WTC11 (cell line): ENCODE measurements around the gene IQGAP2. TPM values are rescaled to one million over a fixed set of nuclear protein-coding genes. Genes with fewer than 3 reads are reported as not detected.

ENCODE experiments used
- ATAC-seq: fragments of 200-7000 bp; cut with Tn5 transposase; 2 replicates; pipeline ENCODE4 v1.10.0; 2021; ENCODE audit warnings: mild to moderate bottlenecking, moderate library complexity
- CTCF ChIA-PET: fragments of 300-600 bp; sonication (Branson Sonifier 250); formaldehyde crosslinking; loops from one replicate; lab custom pipeline; 2021; ENCODE audit warnings: antibody characterized with exemption; lab: Charles Lee
- POLR2A ChIA-PET: fragments of 350-600 bp; sonication (Branson Sonifier 250); formaldehyde crosslinking; loops from one replicate; lab custom pipeline; 2021; ENCODE audit warnings: antibody characterized with exemption; lab: Charles Lee
- DNase-seq: peaks from one replicate; pipeline ENCODE4 v3.0.0; 2021; ENCODE audit warnings: low spot score
- H3K27ac Mint-ChIP-seq: 2 replicates; pipeline ENCODE4 v1.8.0; 2021; ENCODE audit warnings: mixed read lengths
- H3K27me3 Mint-ChIP-seq: 2 replicates; pipeline ENCODE4 v1.8.0; 2021; ENCODE audit warnings: low read depth, mild to moderate bottlenecking, moderate library complexity, mixed read lengths
- H3K36me3 Mint-ChIP-seq: 2 replicates; pipeline ENCODE4 v1.8.0; 2021; ENCODE audit warnings: mixed read lengths
- H3K4me1 Mint-ChIP-seq: 2 replicates; pipeline ENCODE4 v1.8.0; 2022; ENCODE audit warnings: mixed read lengths
- H3K4me3 Mint-ChIP-seq: 2 replicates; pipeline ENCODE4 v1.8.0; 2021; ENCODE audit warnings: mild to moderate bottlenecking, moderate library complexity, mixed read lengths
- H3K9me3 Mint-ChIP-seq: 2 replicates; pipeline ENCODE4 v1.8.0; 2021; ENCODE audit warnings: mixed read lengths
- AFF4 ChIP-seq: sonication (generic); formaldehyde crosslinking; IDR thresholded peaks from 2 replicates; pipeline ENCODE4 v1.8.1; 2023; ENCODE audit warnings: mild to moderate bottlenecking, missing genetic modification reagents, borderline replicate concordance
- ATF6 ChIP-seq: sonication (generic); formaldehyde crosslinking; IDR thresholded peaks from 2 replicates; pipeline ENCODE4 v1.8.1; 2023; ENCODE audit warnings: mild to moderate bottlenecking, missing genetic modification reagents
- CTCF ChIP-seq: fragments of 200-600 bp; IDR thresholded peaks from 2 replicates; pipeline ENCODE4 v1.8.0; 2022; ENCODE audit warnings: antibody characterized with exemption
- E2F1 ChIP-seq: sonication (generic); formaldehyde crosslinking; IDR thresholded peaks from 2 replicates; pipeline ENCODE4 v1.8.0; 2022; ENCODE audit warnings: mild to moderate bottlenecking, missing genetic modification reagents
- ELF4 ChIP-seq: sonication (generic); formaldehyde crosslinking; IDR thresholded peaks from 2 replicates; pipeline ENCODE4 v1.8.1; 2022; ENCODE audit warnings: low read depth, mild to moderate bottlenecking, moderate library complexity, missing genetic modification reagents
- IRF2 ChIP-seq: sonication (generic); formaldehyde crosslinking; IDR thresholded peaks from 2 replicates; pipeline ENCODE4 v1.8.0; 2022; ENCODE audit warnings: low read depth, missing genetic modification reagents, borderline replicate concordance
- JAZF1 ChIP-seq: fragments of 250-450 bp; sonication (Bioruptor Pico); IDR thresholded peaks from 2 replicates; pipeline ENCODE4 v1.9.0; 2021; ENCODE audit warnings: moderate library complexity, mild to moderate bottlenecking, inconsistent platforms
- JUN ChIP-seq: sonication (generic); formaldehyde crosslinking; IDR thresholded peaks from 2 replicates; pipeline ENCODE4 v1.8.0; 2023; ENCODE audit warnings: mild to moderate bottlenecking, missing genetic modification reagents
- MAX ChIP-seq: sonication (generic); formaldehyde crosslinking; IDR thresholded peaks from 2 replicates; pipeline ENCODE4 v1.8.0; 2022; ENCODE audit warnings: mild to moderate bottlenecking, missing genetic modification reagents
- MLX ChIP-seq: sonication (generic); formaldehyde crosslinking; IDR thresholded peaks from 2 replicates; pipeline ENCODE4 v1.8.1; 2023; ENCODE audit warnings: mild to moderate bottlenecking, missing genetic modification reagents, moderate library complexity
- NFE2L1 ChIP-seq: sonication (generic); formaldehyde crosslinking; IDR thresholded peaks from 2 replicates; pipeline ENCODE4 v1.8.1; 2023; ENCODE audit warnings: missing genetic modification reagents
- NR1H2 ChIP-seq: sonication (generic); formaldehyde crosslinking; IDR thresholded peaks from 2 replicates; pipeline ENCODE4 v1.9.0; 2021; ENCODE audit warnings: mild to moderate bottlenecking, moderate library complexity, missing genetic modification reagents
- RELA ChIP-seq: sonication (generic); formaldehyde crosslinking; IDR thresholded peaks from 2 replicates; pipeline ENCODE4 v1.8.1; 2022; ENCODE audit warnings: missing genetic modification reagents, mild to moderate bottlenecking, borderline replicate concordance
- SOX15 ChIP-seq: fragments of 250-450 bp; sonication (Bioruptor Pico); IDR thresholded peaks from 2 replicates; pipeline ENCODE4 v1.9.0; 2021; ENCODE audit warnings: mild to moderate bottlenecking
- TEAD4 ChIP-seq: sonication (generic); formaldehyde crosslinking; IDR thresholded peaks from 2 replicates; pipeline ENCODE4 v1.8.0; 2022; ENCODE audit warnings: mild to moderate bottlenecking, missing genetic modification reagents
- USF1 ChIP-seq: sonication (generic); formaldehyde crosslinking; IDR thresholded peaks from 2 replicates; pipeline ENCODE4 v1.8.0; 2022; ENCODE audit warnings: mild to moderate bottlenecking, missing genetic modification reagents
- ZNF138 ChIP-seq: sonication (generic); formaldehyde crosslinking; conservative IDR thresholded peaks from 2 replicates; pipeline ENCODE4 v1.8.1; 2022; ENCODE audit warnings: mild to moderate bottlenecking, moderate library complexity, missing genetic modification reagents
- ZNF219 ChIP-seq: sonication (generic); formaldehyde crosslinking; IDR thresholded peaks from 2 replicates; pipeline ENCODE4 v1.8.0; 2023; ENCODE audit warnings: missing genetic modification reagents, mild to moderate bottlenecking, borderline replicate concordance
- ZNF423 ChIP-seq: fragments of 250-450 bp; sonication (Bioruptor Pico); IDR thresholded peaks from 2 replicates; pipeline ENCODE4 v2.1.2; 2022; ENCODE audit warnings: mild to moderate bottlenecking, moderate library complexity
- ZNF512 ChIP-seq: sonication (generic); formaldehyde crosslinking; IDR thresholded peaks from 2 replicates; pipeline ENCODE4 v1.8.1; 2022; ENCODE audit warnings: missing genetic modification reagents, borderline replicate concordance
- ZSCAN18 ChIP-seq: fragments of 250-450 bp; sonication (Bioruptor Pico); IDR thresholded peaks from 2 replicates; pipeline ENCODE4 v2.1.2; 2022; ENCODE audit warnings: mild to moderate bottlenecking, moderate library complexity
- total RNA-seq: library from RNA; stranded (reverse); gene quantifications from 3 replicates; pipeline ENCODE4 v1.2.3, GENCODE V29; 2021

IQGAP2 gene
- total RNA-seq, 1 experiment from 2014 or later, result 70.6 TPM

- TF ChIP-seq MAX, result no peak
- no peak for TF ChIP-seq ZNF138 (CRISPR knock-in tag)
- TF ChIP-seq CTCF, result no peak
- TF ChIP-seq ATF6 (CRISPR knock-in tag), result no peak
- TF ChIP-seq AFF4 (CRISPR knock-in tag), result no peak
- no peak for TF ChIP-seq ZNF423 (CRISPR knock-in tag)
- no peak for TF ChIP-seq ELF4
- TF ChIP-seq MLX (CRISPR knock-in tag), result no peak
- TF ChIP-seq ZNF219 (CRISPR knock-in tag), result no peak
- no peak for TF ChIP-seq NR1H2 (CRISPR knock-in tag)
These were observed 9.4 kb downstream of the IQGAP2 start (continued) for GRCh38 chr5:76412511-76412910.

GRCh38 chr5:76413746-76414145 lies 10.7 kb downstream of the IQGAP2 start:
- TF ChIP-seq SOX15 (no peak), USF1 (CRISPR knock-in tag) (no peak), MLX (CRISPR knock-in tag) (no peak), E2F1 (CRISPR knock-in tag) (no peak), JUN (CRISPR knock-in tag) (no peak), TEAD4 (no peak), ZNF138 (CRISPR knock-in tag) (no peak), RELA (CRISPR knock-in tag) (no peak), IRF2 (CRISPR knock-in tag) (no peak), ZNF512 (CRISPR knock-in tag) (no peak), NFE2L1 (CRISPR knock-in tag) (no peak), ZSCAN18 (CRISPR knock-in tag) (no peak), JAZF1 (no peak)
- no peak for DNase-seq
- H3K4me1 Mint-ChIP-seq, result peaks cover 37% of the 10 kb centered on the region
- H3K9me3 Mint-ChIP-seq, result no peaks in the 10 kb centered on the region
- H3K27ac Mint-ChIP-seq, result no peak overlapping the region
- no peaks in the 10 kb centered on the region for H3K27me3 Mint-ChIP-seq
- H3K36me3 Mint-ChIP-seq, result no peaks in the 10 kb centered on the region
- POLR2A ChIA-PET, result no interaction called here
- ATAC-seq, result no peak
- CTCF ChIA-PET, result interaction anchor here (2.0 kb wide), 1 partner anchor 10 kb away, joined by 6 read pairs; no protein-coding TSS in a partner anchor
- H3K4me3 Mint-ChIP-seq, result no peak overlapping the region
